GM10847 (cell line): Measurements from ENCODE around the gene RNF220.

Experiments used
- POLR2A ChIP-seq: IDR thresholded peaks from 2 replicates; pipeline ENCODE4 v1.6.1; 2011; ENCODE audit not compliant: insufficient read length; ENCODE audit errors: extremely low read depth

Gene RNF220

GRCh38 chr1:44496541-44497171 is 91.6 kb downstream of the RNF220 start:
- TF ChIP-seq POLR2A: no peak

GRCh38 chr1:44497422-44498170 is 92.5 kb downstream of the RNF220 start:
- no peak for TF ChIP-seq POLR2A

- TF ChIP-seq POLR2A: no peak
Observed at GRCh38 chr1:44499306-44499705, 94.3 kb downstream of the RNF220 start.

- no peak for TF ChIP-seq POLR2A
Observed at GRCh38 chr1:44500181-44501046, 95.4 kb downstream of the RNF220 start.

- TF ChIP-seq POLR2A: no peak
Observed at GRCh38 chr1:44501047-44501890, 96.2 kb downstream of the RNF220 start.

- no peak for TF ChIP-seq POLR2A
Observed at GRCh38 chr1:44503625-44504024, 98.6 kb downstream of the RNF220 start.

GRCh38 chr1:44505210-44505993 is 100.3 kb downstream of the RNF220 start:
- no peak for TF ChIP-seq POLR2A

- TF ChIP-seq POLR2A: no peak
Observed at GRCh38 chr1:44507490-44508396, 102.7 kb downstream of the RNF220 start.

GRCh38 chr1:44508397-44508745 is 103.3 kb downstream of the RNF220 start:
- no peak for TF ChIP-seq POLR2A

GRCh38 chr1:44511363-44511762 is 106.3 kb downstream of the RNF220 start:
- TF ChIP-seq POLR2A: no peak

GRCh38 chr1:44511769-44512168 is 106.7 kb downstream of the RNF220 start:
- no peak for TF ChIP-seq POLR2A

GRCh38 chr1:44512313-44512885 is 107.3 kb downstream of the RNF220 start:
- no peak for TF ChIP-seq POLR2A

- no peak for TF ChIP-seq POLR2A
Observed at GRCh38 chr1:44513111-44513510, 108.1 kb downstream of the RNF220 start.
